Kidney (tissue), 14 donors: ENCODE results near the gene NLGN2. TPM values are rescaled to one million over a fixed set of nuclear protein-coding genes. Genes with fewer than 3 reads are reported as not detected.

Experiments used
- DNase-seq, 5 donors: peaks; one replicate each; pipeline ENCODE4 v3.0.0-alpha.2; 2013 to 2020
- FAIRE-seq: peaks from 2 replicates; lab custom pipeline; 2012; peaks lifted over from hg19 to GRCh38; lab: Jason Lieb, UNC
- H3K27ac ChIP-seq, 2 donors: one replicate each; pipeline ENCODE4 v1.7.0; 2013; ENCODE audit warnings: low read depth in 2 of 2, low read length in 2 of 2, inconsistent platforms in 1 of 2
- H3K27me3 ChIP-seq: one replicate; pipeline ENCODE4 v1.7.1; 2013; ENCODE audit warnings: low read length, inconsistent platforms; ENCODE audit not compliant: control insufficient read depth, insufficient read depth
- H3K36me3 ChIP-seq, 3 donors: one replicate each; pipeline versions ENCODE4 v1.7.0 to v1.7.1; 2013; ENCODE audit warnings: low read length in 3 of 3, control low read depth in 1 of 3, inconsistent platforms in 1 of 3; ENCODE audit not compliant: insufficient read depth in 3 of 3, control insufficient read depth in 2 of 3
- H3K4me1 ChIP-seq, 3 donors: one replicate each; pipeline versions ENCODE4 v1.7.0 to v1.7.1; 2013; ENCODE audit warnings: low read length in 3 of 3, inconsistent platforms in 1 of 3, low read depth in 1 of 3; ENCODE audit not compliant: control insufficient read depth in 2 of 3, insufficient read depth in 2 of 3
- H3K4me3 ChIP-seq, 3 donors: one replicate each; pipeline versions ENCODE4 v1.7.0 to v1.8.1; 2013; ENCODE audit warnings: low read length in 3 of 3, control low read depth in 1 of 3, inconsistent platforms in 1 of 3
- H3K9ac ChIP-seq, 3 donors: one replicate each; pipeline versions ENCODE4 v1.7.0 to v1.7.1; 2013; ENCODE audit warnings: low read length in 3 of 3, control low read depth in 1 of 3, inconsistent platforms in 1 of 3
- H3K9me3 ChIP-seq, 3 donors: one replicate each; pipeline versions ENCODE4 v1.7.0 to v1.7.1; 2013; ENCODE audit warnings: low read length in 3 of 3, control low read depth in 1 of 3, inconsistent platforms in 1 of 3; ENCODE audit not compliant: control insufficient read depth in 2 of 3, insufficient read depth in 1 of 3
- intact Hi-C: fragments of 100-400 bp; cut with DNase I; formaldehyde crosslinking; loops from one replicate; pipeline ENCODE4 v1.11.1; 2022
- polyA plus RNA-seq: library from polyadenylated mRNA; stranded (reverse); fragments of 350-450 nt; fragmentation: Illumina TruSeq; extraction: RNeasy Lipid Tissue Mini Kit (QIAGEN cat#74804); gene quantifications from one replicate; pipeline ENCODE4 v1.2.3, GENCODE V29; 2014; ENCODE audit warnings: low read depth, low replicate concordance; ENCODE audit not compliant: insufficient read depth
- total RNA-seq: library from RNA; stranded (reverse); fragmentation: NEBNext Ultra II Directional; extraction: Animal tissue kit (Norgen Biotek cat#: 25700); gene quantifications from one replicate; pipeline ENCODE4 v1.2.1, GENCODE V29; 2021
- TF ChIP-seq, protein P1 (sequence below): IDR thresholded peaks from 3 replicates; pipeline ENCODE4 v1.5.1; 2012; ENCODE audit warnings: mild to moderate bottlenecking, moderate library complexity, borderline replicate concordance; ENCODE audit not compliant: insufficient read depth; ENCODE audit errors: extremely low read depth
- donor health status: control.
- donor health status: control.
- donor health status: control.
- donor health status: control.
- donor health status: control.
- donor health status: DM: yes; HTN: yes; CAD: no.
- donor health status: Normal renal cell carcinoma (clear cell type).

Gene NLGN2
- total and polyA plus RNA-seq, 2 donors from 2014 or later = 7.3 to 23.4 TPM

DNA sequence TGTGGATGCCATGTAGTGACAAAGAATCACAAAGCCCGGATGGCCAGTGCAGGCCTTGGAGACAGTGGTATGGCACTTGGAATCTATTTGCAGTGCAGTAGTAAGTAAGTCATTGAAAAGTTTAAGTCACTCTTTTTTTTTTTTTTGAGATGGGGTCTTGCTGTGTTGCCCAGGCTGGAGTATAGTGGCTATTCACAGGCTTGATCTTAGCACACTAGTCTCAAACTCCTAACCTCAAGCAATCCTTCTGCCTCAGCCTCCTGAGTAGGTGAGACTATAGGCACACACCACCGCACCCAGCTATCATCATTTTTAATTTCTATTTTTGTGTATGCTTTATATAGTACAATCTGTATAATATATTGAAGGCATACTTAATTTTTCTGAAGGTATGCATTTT, 9.0 kb upstream of the NLGN2 start:
- DNase-seq (no peak), FAIRE-seq (no peak)
- H3K9ac ChIP-seq = no peak overlapping the region
- H3K36me3 ChIP-seq = no peaks in the 10 kb centered on the region
- no peaks in the 10 kb centered on the region for H3K27me3 ChIP-seq
- TF ChIP-seq, protein P1, sequence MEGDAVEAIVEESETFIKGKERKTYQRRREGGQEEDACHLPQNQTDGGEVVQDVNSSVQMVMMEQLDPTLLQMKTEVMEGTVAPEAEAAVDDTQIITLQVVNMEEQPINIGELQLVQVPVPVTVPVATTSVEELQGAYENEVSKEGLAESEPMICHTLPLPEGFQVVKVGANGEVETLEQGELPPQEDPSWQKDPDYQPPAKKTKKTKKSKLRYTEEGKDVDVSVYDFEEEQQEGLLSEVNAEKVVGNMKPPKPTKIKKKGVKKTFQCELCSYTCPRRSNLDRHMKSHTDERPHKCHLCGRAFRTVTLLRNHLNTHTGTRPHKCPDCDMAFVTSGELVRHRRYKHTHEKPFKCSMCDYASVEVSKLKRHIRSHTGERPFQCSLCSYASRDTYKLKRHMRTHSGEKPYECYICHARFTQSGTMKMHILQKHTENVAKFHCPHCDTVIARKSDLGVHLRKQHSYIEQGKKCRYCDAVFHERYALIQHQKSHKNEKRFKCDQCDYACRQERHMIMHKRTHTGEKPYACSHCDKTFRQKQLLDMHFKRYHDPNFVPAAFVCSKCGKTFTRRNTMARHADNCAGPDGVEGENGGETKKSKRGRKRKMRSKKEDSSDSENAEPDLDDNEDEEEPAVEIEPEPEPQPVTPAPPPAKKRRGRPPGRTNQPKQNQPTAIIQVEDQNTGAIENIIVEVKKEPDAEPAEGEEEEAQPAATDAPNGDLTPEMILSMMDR = no peak
- H3K27ac ChIP-seq = no peak overlapping the region
- intact Hi-C loops = no loop called here
- H3K4me3 ChIP-seq = no peak overlapping the region
- H3K4me1 ChIP-seq = peaks cover 0 to 10% (median 6%) of the 10 kb centered on the region in 3 donors
- H3K9me3 ChIP-seq = no peaks in the 10 kb centered on the region

DNA sequence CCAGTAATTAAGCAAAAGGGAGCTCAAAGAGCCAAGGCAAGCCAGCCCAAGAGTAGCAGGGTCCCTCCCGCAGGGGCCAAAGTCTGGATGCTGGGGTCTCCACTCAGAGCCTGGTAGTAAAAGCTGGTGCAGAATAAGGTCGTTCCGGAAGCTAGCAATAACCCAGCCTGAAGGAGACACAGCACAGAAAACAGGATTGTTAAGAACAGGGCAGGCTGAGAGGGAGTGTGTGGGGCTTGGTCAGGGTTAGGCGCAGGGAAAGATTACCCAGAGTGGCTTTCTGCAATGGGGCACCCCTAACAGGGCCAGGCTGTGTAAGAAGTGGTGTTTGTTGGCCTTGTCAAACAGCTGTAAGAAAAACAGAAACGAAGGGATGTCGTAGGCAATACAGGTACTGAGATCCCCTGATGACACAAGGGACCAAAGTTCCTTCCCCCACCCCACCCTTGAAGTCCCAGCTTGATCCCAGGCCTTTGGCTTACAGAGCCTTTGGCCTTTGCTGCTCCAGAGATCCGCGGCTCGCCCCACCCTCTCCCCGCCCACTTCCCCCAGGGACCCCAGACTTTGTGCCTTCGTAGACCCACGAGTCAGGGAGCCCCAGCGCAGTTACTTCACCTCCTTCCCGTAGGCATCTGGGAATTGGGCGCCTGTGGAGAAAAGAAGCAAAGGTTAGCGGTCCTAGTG, 4.5 kb upstream of the NLGN2 start:
- intact Hi-C loops = no loop called here
- TF ChIP-seq, protein P1 = no peak
- Histone ChIP-seq H3K4me1 (peaks cover 0 to 6% (median 6%) of the 10 kb centered on the region in 3 donors), H3K36me3 (no peaks in the 10 kb centered on the region), H3K9ac (peak overlapping the region; percentile 12 to 77 (median 47)), H3K27me3 (no peaks in the 10 kb centered on the region), H3K9me3 (no peaks in the 10 kb centered on the region), H3K4me3 (peak overlapping the region; percentile 48 to 84 (median 72)), H3K27ac (peak overlapping the region; percentile 79 to 88)
- DNase-seq (peak in 3 of 5 donors; percentile 67 to 90 (median 74)), FAIRE-seq (no peak)

DNA sequence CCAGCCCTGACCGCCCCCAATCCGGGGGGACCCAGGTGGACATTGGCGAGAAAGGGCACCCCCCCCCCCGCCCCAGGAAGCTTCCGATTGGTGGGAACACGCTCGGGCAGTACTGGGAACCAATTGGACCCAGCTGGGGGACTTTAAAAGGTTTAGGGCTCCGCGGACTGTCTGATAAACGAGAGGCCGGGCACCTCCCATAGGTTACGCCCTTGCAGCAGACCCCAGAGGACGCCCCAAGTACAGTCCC, 4.0 kb upstream of the NLGN2 start:
- Histone ChIP-seq H3K4me3 (peak overlapping the region; percentile 67 to 84 (median 72)), H3K9ac (peak overlapping the region in 2 of 3 donors; percentile 44 to 47), H3K27ac (peak overlapping the region; percentile 79 to 88), H3K9me3 (no peaks in the 10 kb centered on the region), H3K36me3 (no peaks in the 10 kb centered on the region), H3K27me3 (no peaks in the 10 kb centered on the region), H3K4me1 (peaks cover 0 to 6% (median 6%) of the 10 kb centered on the region in 3 donors)
- TF ChIP-seq, protein P1 = no peak
- FAIRE-seq (no peak), DNase-seq (no peak)
- intact Hi-C loops = no loop called here
